ENCODE results near the gene ICAM1.
A peak's percentile ranks its signal among the peaks of the same experiment; 100 is the strongest.
"Not testable (repeated sequence)": the region's sequence is repeated elsewhere in the genome, so short reads cannot be mapped to it uniquely, and the experiment has no call there.

Gene ICAM1

GRCh38 chr19:10270616-10271394 lies at the start of gene ICAM1:
Gene ICAM1, plus strand, starts transcription at chr19:10271120. Its CDS starts 40 bp downstream, at chr19:10271160.
- peak; percentile 12 to 49 for DNase-seq

GRCh38 chr19:10222201-10222890 lies 48.6 kb upstream of the ICAM1 start:
- DNase-seq, result no peak

GRCh38 chr19:10223488-10224213 lies 47.3 kb upstream of the ICAM1 start:
- no peak for DNase-seq

- DNase-seq, result no peak
Measured at GRCh38 chr19:10224337-10224736, 46.6 kb upstream of the ICAM1 start.

GRCh38 chr19:10226021-10226375 lies 44.9 kb upstream of the ICAM1 start:
- no peak for DNase-seq

GRCh38 chr19:10226376-10227025 lies 44.4 kb upstream of the ICAM1 start:
- DNase-seq, result no peak

- no peak for DNase-seq
Measured at GRCh38 chr19:10227026-10227971, 43.6 kb upstream of the ICAM1 start.

GRCh38 chr19:10228393-10228792 lies 42.5 kb upstream of the ICAM1 start:
- DNase-seq, result no peak

- DNase-seq, result peak in 1 of 2 experiments; percentile 40
Measured at GRCh38 chr19:10228920-10229319, 42.0 kb upstream of the ICAM1 start.

- DNase-seq, result no peak
Measured at GRCh38 chr19:10230173-10230860, 40.6 kb upstream of the ICAM1 start.

- peak; percentile 16 to 42 for DNase-seq
Measured at GRCh38 chr19:10230861-10231611, 39.9 kb upstream of the ICAM1 start, which contains the start of gene S1PR2. Gene S1PR2, minus strand, starts transcription at chr19:10231331. Its CDS starts 6,426 bp downstream, at chr19:10224905.

GRCh38 chr19:10231612-10232228 lies 39.2 kb upstream of the ICAM1 start:
- DNase-seq, result no peak

GRCh38 chr19:10233946-10234345 lies 37.0 kb upstream of the ICAM1 start:
- no peak for DNase-seq

GRCh38 chr19:10235003-10235402 lies 35.9 kb upstream of the ICAM1 start:
- no peak for DNase-seq

GRCh38 chr19:10235409-10235808 lies 35.5 kb upstream of the ICAM1 start:
- not testable (repeated sequence) for DNase-seq

GRCh38 chr19:10237702-10238101 lies 33.2 kb upstream of the ICAM1 start:
- no peak for DNase-seq

- no peak for DNase-seq
Measured at GRCh38 chr19:10238172-10238783, 32.6 kb upstream of the ICAM1 start.

GRCh38 chr19:10241826-10242449 lies 29.0 kb upstream of the ICAM1 start:
- DNase-seq, result not testable (repeated sequence)

- no peak for DNase-seq
Measured at GRCh38 chr19:10243606-10244005, 27.3 kb upstream of the ICAM1 start.

Measured in NCI-H524 (cell line).